ENCODE measurements around the gene CCL3. TPM values are rescaled to one million over a fixed set of nuclear protein-coding genes. Genes with fewer than 3 reads are reported as not detected.

The CCL3 gene
- total RNA-seq, 4 donors from 2014 or later, result 2.4 TPM; not detected in 3

DNA sequence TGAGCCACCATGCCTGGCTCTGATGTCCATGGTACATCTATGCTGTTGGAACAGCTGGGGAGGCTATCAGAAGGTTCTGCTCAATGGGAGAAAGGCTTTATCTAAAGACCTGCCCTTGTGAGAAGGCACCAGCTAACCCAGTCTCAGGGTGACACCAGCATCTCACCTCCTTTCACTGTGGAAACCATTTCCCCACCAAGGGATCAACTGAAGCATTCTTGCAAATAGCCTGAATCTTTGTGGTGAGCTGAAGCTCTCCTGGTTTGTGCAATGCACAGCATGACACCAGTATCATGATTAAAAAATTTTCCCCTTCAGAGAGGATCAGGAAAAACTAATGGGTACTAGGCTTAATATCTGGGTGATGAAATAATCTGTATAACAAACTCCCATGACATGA is 20.8 kb downstream of the CCL3 start:
- H3K9me3 ChIP-seq, result no peaks in the 10 kb centered on the region
- no peaks in the 10 kb centered on the region for H3K4me1 ChIP-seq
- H3K27ac ChIP-seq, result no peak overlapping the region
- TF ChIP-seq, protein P1, sequence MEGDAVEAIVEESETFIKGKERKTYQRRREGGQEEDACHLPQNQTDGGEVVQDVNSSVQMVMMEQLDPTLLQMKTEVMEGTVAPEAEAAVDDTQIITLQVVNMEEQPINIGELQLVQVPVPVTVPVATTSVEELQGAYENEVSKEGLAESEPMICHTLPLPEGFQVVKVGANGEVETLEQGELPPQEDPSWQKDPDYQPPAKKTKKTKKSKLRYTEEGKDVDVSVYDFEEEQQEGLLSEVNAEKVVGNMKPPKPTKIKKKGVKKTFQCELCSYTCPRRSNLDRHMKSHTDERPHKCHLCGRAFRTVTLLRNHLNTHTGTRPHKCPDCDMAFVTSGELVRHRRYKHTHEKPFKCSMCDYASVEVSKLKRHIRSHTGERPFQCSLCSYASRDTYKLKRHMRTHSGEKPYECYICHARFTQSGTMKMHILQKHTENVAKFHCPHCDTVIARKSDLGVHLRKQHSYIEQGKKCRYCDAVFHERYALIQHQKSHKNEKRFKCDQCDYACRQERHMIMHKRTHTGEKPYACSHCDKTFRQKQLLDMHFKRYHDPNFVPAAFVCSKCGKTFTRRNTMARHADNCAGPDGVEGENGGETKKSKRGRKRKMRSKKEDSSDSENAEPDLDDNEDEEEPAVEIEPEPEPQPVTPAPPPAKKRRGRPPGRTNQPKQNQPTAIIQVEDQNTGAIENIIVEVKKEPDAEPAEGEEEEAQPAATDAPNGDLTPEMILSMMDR (IDR thresholded peaks at IDR 0.05), result no peak
- TF ChIP-seq POLR2AphosphoS5 (IDR thresholded peaks at IDR 0.05), result no peak
- no peak for TF ChIP-seq EP300 (IDR thresholded peaks at IDR 0.05)
- TF ChIP-seq POLR2A (IDR thresholded peaks at IDR 0.05), result no peak
- no peak overlapping the region for H3K4me3 ChIP-seq
- H3K27me3 ChIP-seq, result peaks cover 7% of the 10 kb centered on the region
- no peak for ATAC-seq
- no peaks in the 10 kb centered on the region for H3K36me3 ChIP-seq

DNA sequence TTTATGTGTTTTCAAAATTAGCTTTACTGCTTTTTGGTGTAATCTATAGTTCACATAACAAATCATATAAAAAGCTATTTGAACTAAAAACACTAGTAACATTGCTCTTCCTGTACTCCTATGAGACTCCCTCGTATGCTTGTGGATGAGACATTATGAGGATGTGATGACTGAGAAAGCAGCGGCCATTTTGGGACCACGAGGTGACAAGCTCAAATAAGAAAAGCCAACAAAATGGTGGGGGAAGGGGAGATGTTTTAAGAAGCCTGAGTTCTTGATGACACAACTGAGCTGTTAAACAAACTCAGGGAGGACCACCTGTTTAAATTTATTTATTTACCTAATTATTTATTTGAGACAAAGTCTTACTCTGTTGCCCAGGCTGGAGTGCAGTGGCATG is 21.4 kb downstream of the CCL3 start:
- WGBS, 2 donors (ENCODE audit: low coverage in 1 of 2), result 61 to 75% methylated on average over 3 of the region's 3 CpGs
- H3K9me3 ChIP-seq, result no peaks in the 10 kb centered on the region
- TF ChIP-seq EP300 (IDR thresholded peaks at IDR 0.05) (no peak), POLR2A (IDR thresholded peaks at IDR 0.05) (no peak), POLR2AphosphoS5 (IDR thresholded peaks at IDR 0.05) (no peak)
- TF ChIP-seq, protein P1 (IDR thresholded peaks at IDR 0.05), result no peak

DNA sequence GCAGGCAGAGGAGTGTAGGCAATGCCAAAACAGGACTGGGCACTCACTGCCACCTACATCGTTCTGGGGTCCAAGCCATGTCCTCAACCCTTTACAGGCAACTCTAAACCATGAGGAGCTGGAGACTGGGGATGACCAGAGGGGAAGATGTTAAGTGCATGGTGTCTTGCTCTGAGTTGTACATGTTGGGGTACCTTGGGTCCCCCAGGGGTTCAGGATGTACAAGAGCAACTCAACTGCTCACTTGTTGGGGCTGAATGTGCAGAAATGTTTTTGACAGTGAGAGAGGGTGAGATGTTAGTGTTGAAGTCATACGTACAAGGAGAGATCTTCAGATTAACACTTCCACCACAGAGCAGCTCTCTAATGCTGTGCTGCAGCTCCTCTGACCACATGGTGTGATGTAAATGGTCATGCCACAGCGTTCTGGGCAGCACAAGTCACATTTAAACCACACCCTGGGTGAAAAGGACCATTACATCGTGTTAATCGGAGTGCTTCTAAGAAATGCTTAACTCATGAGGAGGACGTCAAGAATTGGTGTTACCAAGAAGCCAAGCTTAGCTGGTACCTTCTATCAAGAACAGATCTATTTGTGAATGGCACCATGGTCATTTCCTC is 23.5 kb downstream of the CCL3 start:
- H3K4me3 ChIP-seq, result no peak overlapping the region
- peak; percentile 34 for ATAC-seq
- peaks cover 7% of the 10 kb centered on the region for H3K27me3 ChIP-seq
- 68 to 70% methylated on average over 4 to 6 of the region's 6 CpGs for WGBS, 2 donors (ENCODE audit: low coverage in 1 of 2)
- TF ChIP-seq POLR2AphosphoS5 (IDR thresholded peaks at IDR 0.05), result no peak
- no peak for TF ChIP-seq EP300 (IDR thresholded peaks at IDR 0.05)
- TF ChIP-seq POLR2A (IDR thresholded peaks at IDR 0.05), result no peak
- TF ChIP-seq, protein P1 (IDR thresholded peaks at IDR 0.05), result no peak
- no peak overlapping the region for H3K27ac ChIP-seq
- no peaks in the 10 kb centered on the region for H3K36me3 ChIP-seq
- no peaks in the 10 kb centered on the region for H3K9me3 ChIP-seq
- H3K4me1 ChIP-seq, result no peaks in the 10 kb centered on the region

More for the DNA sequence above, 21.4 kb downstream of the CCL3 start:
- Histone ChIP-seq H3K4me1 (no peaks in the 10 kb centered on the region), H3K4me3 (no peak overlapping the region), H3K27me3 (peaks cover 7% of the 10 kb centered on the region), H3K27ac (no peak overlapping the region), H3K36me3 (no peaks in the 10 kb centered on the region)
- ATAC-seq, result no peak

DNA sequence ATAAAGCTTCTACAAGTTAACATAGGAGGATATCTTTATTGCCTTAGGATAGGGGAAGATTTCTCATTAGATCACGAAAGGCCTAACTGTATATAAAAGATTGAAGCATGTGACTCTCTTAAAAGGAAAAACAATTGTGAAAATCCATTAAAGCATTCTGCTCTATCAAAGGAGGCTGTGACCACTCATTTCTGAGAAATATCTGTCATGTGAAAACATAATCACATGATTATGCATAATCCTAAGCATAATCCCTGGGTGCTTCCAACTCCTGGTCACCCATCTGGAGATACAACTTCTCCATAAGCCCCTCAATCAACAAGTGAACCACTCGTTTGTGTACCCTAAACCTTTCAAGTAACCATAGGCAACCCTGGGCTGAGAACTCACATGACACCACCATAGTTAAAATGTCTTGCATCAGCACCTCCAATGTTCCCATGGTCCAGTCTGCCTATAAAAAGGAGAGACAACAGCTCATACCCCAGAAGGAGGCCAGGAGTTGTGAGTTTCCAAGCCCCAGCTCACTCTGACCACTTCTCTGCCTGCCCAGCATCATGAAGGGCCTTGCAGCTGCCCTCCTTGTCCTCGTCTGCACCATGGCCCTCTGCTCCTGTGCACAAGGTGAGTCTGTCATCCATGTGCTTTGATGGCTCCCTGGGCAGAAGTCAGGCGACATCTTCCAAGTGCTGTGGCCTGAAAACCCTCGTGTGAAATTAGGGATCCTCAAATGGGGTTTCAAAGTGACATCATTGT is 26.0 kb downstream of the CCL3 start, which contains the start of gene CCL18:
Gene CCL18 (plus strand): TSS at position 487 of the 756 bp plus-strand sequence. CDS start 71 bp downstream, at position 558.
- Histone ChIP-seq H3K27me3 (peaks cover 7% of the 10 kb centered on the region), H3K27ac (no peak within 1 kb of the TSS), H3K4me1 (no peaks in the 10 kb centered on the region), H3K4me3 (no peak within 1 kb of the TSS), H3K9me3 (no peaks in the 10 kb centered on the region), H3K36me3 (no peaks in the 10 kb centered on the region)
- no peak for ATAC-seq
- WGBS, 2 donors (ENCODE audit: low coverage in 1 of 2), result 46 to 81% methylated on average over 3 to 4 of the region's 5 CpGs
- TF ChIP-seq POLR2AphosphoS5 (IDR thresholded peaks at IDR 0.05), result no peak

DNA sequence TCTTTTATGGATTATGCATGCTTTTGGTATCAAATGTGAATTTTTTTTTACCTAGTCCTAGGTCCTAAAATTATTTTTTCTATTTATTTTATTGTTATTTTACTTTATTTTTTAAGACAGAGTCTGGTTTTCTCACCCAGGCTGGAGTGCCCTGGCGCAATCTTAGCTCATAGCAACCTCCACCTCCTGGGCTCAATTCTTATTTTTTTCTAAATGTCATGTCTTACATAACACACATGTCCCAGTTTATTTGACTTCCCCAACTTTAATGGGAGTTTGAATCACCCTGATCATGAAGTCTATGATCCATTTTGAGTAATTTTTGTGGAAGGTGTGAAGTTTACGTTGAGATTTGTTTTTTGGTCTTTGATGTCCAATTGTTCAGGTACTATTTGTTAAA is 29.1 kb downstream of the CCL3 start:
- Histone ChIP-seq H3K27me3 (no peaks in the 10 kb centered on the region), H3K9me3 (no peaks in the 10 kb centered on the region), H3K36me3 (no peaks in the 10 kb centered on the region), H3K27ac (no peak overlapping the region), H3K4me3 (no peak overlapping the region), H3K4me1 (no peaks in the 10 kb centered on the region)
- TF ChIP-seq POLR2A (IDR thresholded peaks at IDR 0.05) (no peak), EP300 (IDR thresholded peaks at IDR 0.05) (no peak), POLR2AphosphoS5 (IDR thresholded peaks at IDR 0.05) (no peak)
- TF ChIP-seq, protein P1 (IDR thresholded peaks at IDR 0.05), result no peak
- 59 to 79% methylated on average over 2 of the region's 2 CpGs for WGBS, 2 donors (ENCODE audit: low coverage in 1 of 2)
- no peak for ATAC-seq
